NCI-H2227 (cell line): ENCODE results near the gene SOS1.
A peak's percentile ranks its signal among the peaks of the same experiment; 100 is the strongest.
"Not testable (repeated sequence)": the region's sequence is repeated elsewhere in the genome, so short reads cannot be mapped to it uniquely, and the experiment has no call there.

ENCODE experiments used
- DNase-seq: peaks from one replicate; lab custom pipeline; 2025; ENCODE audit not compliant: unreplicated experiment; lab: John Stamatoyannopoulos, UW

Gene SOS1

DNA sequence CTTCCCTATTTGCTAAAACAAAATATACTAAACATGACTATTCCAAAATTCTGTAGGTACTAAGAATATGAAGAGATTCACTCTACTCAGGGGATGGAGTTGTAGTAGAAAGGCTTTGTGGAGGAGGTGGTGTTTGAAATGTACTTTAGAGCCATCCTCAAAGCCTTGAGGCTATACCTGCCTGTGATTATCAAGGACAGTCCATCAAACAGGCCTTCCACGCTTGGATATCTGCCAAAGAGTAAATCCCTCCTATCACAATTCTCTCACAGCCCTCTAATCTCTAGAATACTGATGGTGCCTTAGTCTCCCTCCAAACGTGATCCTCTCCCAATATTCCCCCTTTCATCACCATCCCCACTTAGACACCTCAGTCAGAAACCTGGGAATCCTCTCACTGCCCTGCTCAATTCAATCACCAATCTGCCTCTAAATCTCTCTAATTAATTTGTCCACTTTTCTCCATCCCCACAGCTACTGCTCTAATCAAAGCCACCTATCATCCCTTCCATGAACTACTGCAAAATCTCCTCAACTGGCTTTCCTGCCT is 13.1 kb downstream of the SOS1 start:
- DNase-seq: peak; percentile 57

- peak; percentile 56 for DNase-seq
Measured at GRCh38 chr2:39107156-39107555, 13.7 kb downstream of the SOS1 start.

- DNase-seq: no peak
Measured at GRCh38 chr2:39099870-39100728, 20.8 kb downstream of the SOS1 start.

- no peak for DNase-seq
Measured at GRCh38 chr2:39099310-39099869, 21.5 kb downstream of the SOS1 start.

GRCh38 chr2:39095624-39096023 is 25.2 kb downstream of the SOS1 start:
- DNase-seq: no peak

- no peak for DNase-seq
Measured at GRCh38 chr2:39094717-39095363, 26.0 kb downstream of the SOS1 start.

- no peak for DNase-seq
Measured at GRCh38 chr2:39093218-39093898, 27.5 kb downstream of the SOS1 start.

- no peak for DNase-seq
Measured at GRCh38 chr2:39091543-39091942, 29.3 kb downstream of the SOS1 start.

GRCh38 chr2:39091063-39091462 is 29.8 kb downstream of the SOS1 start:
- no peak for DNase-seq

DNA sequence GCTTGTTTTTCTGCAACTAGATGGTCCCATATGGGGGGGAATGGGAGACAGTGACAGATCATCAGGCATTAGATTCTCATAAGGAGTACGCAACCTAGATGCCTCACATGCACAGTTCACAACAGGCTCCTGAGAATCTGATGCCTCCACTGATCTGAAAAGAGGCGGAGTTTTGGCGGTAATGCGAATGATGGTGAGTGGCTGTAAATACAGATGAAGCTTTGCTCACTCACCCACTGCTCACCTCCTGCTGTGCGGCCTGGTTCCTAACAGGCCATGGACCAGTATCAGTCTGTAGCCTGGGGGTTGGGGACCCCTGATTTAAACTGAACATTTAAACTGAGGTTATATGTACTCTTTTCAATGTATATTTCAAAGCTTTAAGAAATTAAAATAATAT is 40.7 kb downstream of the SOS1 start:
- DNase-seq: no peak

DNA sequence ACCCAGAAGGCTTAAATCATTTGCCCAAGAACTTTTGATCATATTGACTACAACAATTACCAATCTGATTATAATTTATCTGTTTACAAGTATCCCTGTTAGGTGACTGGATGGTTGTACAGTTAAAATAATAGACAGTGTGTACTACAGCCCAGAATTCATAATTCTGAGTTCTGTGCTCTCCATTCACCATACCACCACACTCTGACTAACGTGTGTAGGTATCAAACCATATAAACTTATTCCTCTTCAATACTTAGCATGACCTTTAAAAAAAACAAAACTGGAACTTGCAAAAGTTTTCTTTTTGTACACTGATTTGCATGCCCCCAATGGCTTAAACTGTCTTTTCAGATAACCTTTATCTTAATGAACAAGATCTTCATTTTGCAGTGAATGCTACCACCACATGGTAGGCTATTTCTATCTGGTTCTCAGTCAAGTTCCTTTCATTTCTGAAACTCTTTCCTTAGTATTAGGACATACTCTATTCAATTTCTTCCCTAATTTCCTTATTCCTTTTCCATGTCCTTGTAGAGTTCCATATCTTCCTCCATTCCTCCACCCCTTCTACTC is 50.9 kb downstream of the SOS1 start:
- DNase-seq: no peak

DNA sequence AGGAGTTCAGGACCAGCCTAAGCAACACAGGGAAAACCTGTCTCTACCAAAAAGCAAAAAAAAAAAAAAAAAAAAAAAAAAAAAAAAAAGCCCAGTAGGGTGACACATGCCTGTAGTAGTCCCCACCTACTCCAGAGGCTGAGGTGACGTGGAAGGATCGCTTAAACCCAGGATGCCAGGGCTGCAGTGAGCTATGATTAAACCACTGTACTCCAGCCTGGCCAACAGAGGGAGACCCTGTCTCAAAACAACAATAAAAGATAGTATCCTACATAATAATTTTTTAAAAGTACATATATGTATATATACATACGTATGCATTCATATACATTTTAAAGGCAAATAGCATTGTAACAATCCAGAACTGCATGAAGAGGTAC is 51.7 kb downstream of the SOS1 start:
- DNase-seq: no peak

DNA sequence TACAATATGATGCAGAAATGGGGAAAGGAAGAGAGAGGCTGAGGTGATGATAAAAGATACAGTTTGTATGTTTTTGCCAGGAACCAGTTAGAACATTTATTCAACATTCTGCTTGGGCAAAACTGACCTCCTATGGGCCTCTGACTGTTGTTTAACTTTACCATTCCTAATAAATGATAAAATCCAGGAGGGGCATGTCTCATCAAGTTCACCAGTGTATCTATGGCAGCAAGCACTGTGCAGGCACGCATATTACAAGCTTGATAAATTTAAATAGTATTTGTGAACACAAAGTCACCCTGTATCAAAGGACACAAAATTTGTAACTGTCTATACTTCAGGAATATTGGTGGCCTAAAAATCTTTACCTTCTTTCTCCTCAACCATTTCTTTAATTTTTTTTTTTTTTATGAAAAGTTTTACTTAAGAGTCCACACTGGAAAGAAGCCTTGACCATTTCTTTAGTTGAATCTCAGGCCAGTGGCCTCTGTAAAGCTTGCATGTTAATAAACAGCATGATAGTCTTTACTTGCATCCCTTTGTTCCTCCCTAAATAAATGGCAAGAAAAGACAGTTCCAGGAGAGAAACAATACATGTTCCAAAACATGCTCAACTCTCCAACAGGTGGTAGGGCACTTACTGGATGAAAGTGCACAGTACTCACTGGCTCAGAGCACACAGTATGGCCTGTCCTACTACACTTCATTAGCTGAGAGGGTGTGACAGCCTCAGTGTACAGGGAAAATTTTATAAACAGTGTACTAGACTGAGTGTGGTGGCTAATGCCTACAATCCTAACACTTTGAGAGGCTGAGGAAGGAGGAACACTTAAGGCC is 52.3 kb downstream of the SOS1 start:
- no peak for DNase-seq

- DNase-seq: no peak
Measured at GRCh38 chr2:39065616-39066015, 55.2 kb downstream of the SOS1 start.

DNA sequence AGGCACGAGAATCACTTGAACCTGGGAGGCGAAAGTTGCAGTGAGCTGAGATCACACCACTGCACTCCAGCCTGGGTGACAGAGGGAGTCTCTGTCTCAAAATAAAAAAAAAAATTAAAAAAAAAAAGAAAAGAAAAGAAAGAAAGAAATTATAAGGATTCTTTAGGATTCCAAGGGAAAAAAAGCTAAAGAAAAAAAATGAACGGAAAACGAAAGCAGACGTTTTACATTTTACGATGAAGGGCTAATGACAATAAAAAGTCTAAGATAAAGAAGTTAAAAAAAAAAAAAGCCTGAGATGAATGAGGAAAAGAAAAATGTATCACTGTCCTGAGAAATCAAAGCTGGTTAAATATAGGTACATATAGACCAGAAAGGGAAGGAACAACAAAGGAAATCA is 58.5 kb downstream of the SOS1 start:
- no peak for DNase-seq

GRCh38 chr2:39061280-39061679 is 59.6 kb downstream of the SOS1 start:
- no peak for DNase-seq

DNA sequence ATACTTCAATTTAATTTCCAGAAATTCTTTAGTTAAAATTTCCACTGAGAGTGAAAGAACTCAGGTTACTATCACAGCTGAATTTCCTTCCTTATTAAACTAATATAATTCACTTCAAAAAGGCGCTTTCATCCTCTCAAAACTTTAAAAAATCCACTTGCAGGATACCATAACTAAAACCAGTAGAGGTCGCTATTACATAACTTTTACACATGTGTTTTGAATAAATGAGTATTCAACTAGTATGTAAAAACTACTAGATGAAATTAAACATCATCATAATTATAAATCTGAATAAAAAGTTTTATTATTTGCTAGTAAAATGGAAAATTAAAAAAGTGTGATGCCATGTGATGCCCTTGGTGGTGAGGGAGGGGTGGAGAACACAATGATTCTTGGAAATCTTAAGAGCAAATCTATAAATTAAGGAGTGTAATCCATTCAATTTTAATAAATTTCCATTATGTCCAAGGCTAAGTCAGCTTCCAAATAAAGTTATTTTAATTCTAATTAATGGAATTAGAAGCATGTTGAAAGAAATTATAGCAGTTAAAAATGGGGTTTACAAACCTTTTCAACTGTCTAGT is 61.4 kb downstream of the SOS1 start:
- peak; percentile 78 for DNase-seq

DNA sequence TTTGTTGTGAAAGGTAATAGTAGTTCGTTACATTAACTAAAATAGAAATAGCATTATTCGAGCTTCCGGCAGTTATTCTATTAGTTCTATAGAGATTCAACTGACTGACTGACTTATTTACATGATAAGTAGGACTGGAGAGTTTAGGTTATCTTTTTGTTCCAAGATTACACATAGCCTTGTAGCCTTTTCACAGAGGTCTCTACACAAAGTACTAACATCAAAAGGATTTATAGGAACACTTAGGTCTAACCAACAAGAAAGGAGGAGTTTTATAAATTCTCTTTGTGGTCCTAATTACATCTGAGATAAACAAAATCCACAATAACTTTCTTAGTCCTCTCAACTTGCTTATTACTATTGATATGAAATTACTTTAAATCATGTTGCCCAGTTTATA is 62.8 kb downstream of the SOS1 start:
- no peak for DNase-seq

- DNase-seq: not testable (repeated sequence)
Measured at GRCh38 chr2:39052665-39053064, 68.2 kb downstream of the SOS1 start.

GRCh38 chr2:39050109-39050508 is 70.7 kb downstream of the SOS1 start:
- DNase-seq: no peak
